ENCODE data around the gene YWHAG.
"Not testable (repeated sequence)": the region's sequence is repeated elsewhere in the genome, so short reads cannot be mapped to it uniquely, and the experiment has no call there.

The YWHAG gene

GRCh38 chr7:76346778-76347177 is 12.0 kb downstream of the YWHAG start:
- DNase-seq, result no peak

GRCh38 chr7:76346097-76346496 is 12.7 kb downstream of the YWHAG start:
- DNase-seq, result peak; percentile 38

GRCh38 chr7:76343931-76344321 is 14.9 kb downstream of the YWHAG start:
- no peak for DNase-seq

GRCh38 chr7:76343294-76343930 is 15.4 kb downstream of the YWHAG start:
- DNase-seq, result no peak

- no peak for DNase-seq
Measured at GRCh38 chr7:76342222-76342621, 16.6 kb downstream of the YWHAG start.

- DNase-seq, result no peak
Measured at GRCh38 chr7:76340617-76341131, 18.1 kb downstream of the YWHAG start.

- DNase-seq, result no peak
Measured at GRCh38 chr7:76338298-76339084, 20.3 kb downstream of the YWHAG start.

- DNase-seq, result no peak
Measured at GRCh38 chr7:76337147-76337546, 21.6 kb downstream of the YWHAG start.

- no peak for DNase-seq
Measured at GRCh38 chr7:76336094-76336493, 22.7 kb downstream of the YWHAG start.

- DNase-seq, result not testable (repeated sequence)
Measured at GRCh38 chr7:76335417-76335816, 23.4 kb downstream of the YWHAG start.

- no peak for DNase-seq
Measured at GRCh38 chr7:76334320-76334967, 24.3 kb downstream of the YWHAG start.

GRCh38 chr7:76333511-76334101 is 25.2 kb downstream of the YWHAG start:
- no peak for DNase-seq

- DNase-seq, result peak; percentile 93
Measured at GRCh38 chr7:76332078-76332477, 26.7 kb downstream of the YWHAG start.

GRCh38 chr7:76330673-76331072 is 28.1 kb downstream of the YWHAG start:
- no peak for DNase-seq

GRCh38 chr7:76330261-76330660 is 28.5 kb downstream of the YWHAG start:
- no peak for DNase-seq

GRCh38 chr7:76329479-76329878 is 29.3 kb downstream of the YWHAG start:
- no peak for DNase-seq

GRCh38 chr7:76328389-76328788 is 30.4 kb downstream of the YWHAG start:
- no peak for DNase-seq

GRCh38 chr7:76327610-76328009 is 31.2 kb downstream of the YWHAG start:
- DNase-seq, result no peak

- DNase-seq, result no peak
Measured at GRCh38 chr7:76326646-76327233, 32.1 kb downstream of the YWHAG start.

GRCh38 chr7:76325811-76326210 is 33.0 kb downstream of the YWHAG start:
- no peak for DNase-seq

GRCh38 chr7:76325092-76325491 is 33.7 kb downstream of the YWHAG start:
- DNase-seq, result no peak

- DNase-seq, result peak; percentile 92
Measured at GRCh38 chr7:76318488-76319353, 40.1 kb downstream of the YWHAG start.
